Omental fat pad (tissue), 4 donors: ENCODE data around the gene RFC2. TPM values are rescaled to one million over a fixed set of nuclear protein-coding genes. Genes with fewer than 3 reads are reported as not detected.
"Not testable (repeated sequence)": the region's sequence is repeated elsewhere in the genome, so short reads cannot be mapped to it uniquely, and the experiment has no call there.

Source experiments
- ATAC-seq: fragments of 150-250 bp; one replicate; pipeline ENCODE4 v1.9.1; 2016; ENCODE audit warnings: mild to moderate bottlenecking, moderate library complexity; ENCODE audit not compliant: low FRiP score
- DNase-seq: peaks from one replicate; pipeline ENCODE4 v3.0.0-alpha.2; 2019; ENCODE audit warnings: low spot score
- CTCF ChIP-seq, 3 donors: fragments of 450-650 bp; IDR thresholded peaks; one replicate each; pipeline ENCODE4 v1.5.1; 2016 to 2017; ENCODE audit warnings: antibody characterized with exemption in 3 of 3, mild to moderate bottlenecking in 3 of 3, moderate library complexity in 2 of 3
- total RNA-seq, 4 donors: library from RNA; depleted of rRNA; stranded (reverse); fragments of >200 nt; gene quantifications; one replicate each; pipeline ENCODE4 v1.1.0, GENCODE V29; 2016

The RFC2 gene
- total RNA-seq, 4 donors from 2014 or later: 10.9 to 14.8 (median 12.3) TPM

- no peak for DNase-seq
- no peak for ATAC-seq
- no peak for TF ChIP-seq CTCF (IDR thresholded peaks at IDR 0.05)
Measured at GRCh38 chr7:74216361-74216761, 37.8 kb downstream of the RFC2 start.

GRCh38 chr7:74215921-74216320 lies 38.3 kb downstream of the RFC2 start:
- TF ChIP-seq CTCF (IDR thresholded peaks at IDR 0.05): no peak
- ATAC-seq (no peak), DNase-seq (no peak)

GRCh38 chr7:74214816-74215630 lies 39.2 kb downstream of the RFC2 start:
- DNase-seq (no peak), ATAC-seq (no peak)
- no peak for TF ChIP-seq CTCF (IDR thresholded peaks at IDR 0.05)

GRCh38 chr7:74212661-74213060 lies 41.5 kb downstream of the RFC2 start:
- no peak for TF ChIP-seq CTCF (IDR thresholded peaks at IDR 0.05)
- DNase-seq (no peak), ATAC-seq (no peak)

GRCh38 chr7:74208241-74208640 lies 46.0 kb downstream of the RFC2 start:
- not testable (repeated sequence) for DNase-seq, ATAC-seq

- ATAC-seq (no peak), DNase-seq (no peak)
- TF ChIP-seq CTCF (IDR thresholded peaks at IDR 0.05): no peak
Measured at GRCh38 chr7:74207586-74207985, 46.6 kb downstream of the RFC2 start.

- peak in 2 of 3 donors; percentile 83 to 93 for TF ChIP-seq CTCF (IDR thresholded peaks at IDR 0.05)
- DNase-seq (peak; percentile 85), ATAC-seq (peak; percentile 86)
Measured at GRCh38 chr7:74206589-74207120, 47.5 kb downstream of the RFC2 start.

GRCh38 chr7:74206052-74206451 lies 48.1 kb downstream of the RFC2 start:
- DNase-seq, ATAC-seq: not testable (repeated sequence)
